Keratinocyte (primary cell): Measurements from ENCODE around the gene ADGRF1. TPM values are rescaled to one million over a fixed set of nuclear protein-coding genes. Genes with fewer than 3 reads are reported as not detected.

ENCODE experiments used
- DNase-seq: peaks from one replicate; pipeline ENCODE4 v3.0.0-alpha.2; 2011; ENCODE audit warnings: low read depth, missing footprints, low spot score
- FAIRE-seq: peaks from 2 replicates; lab custom pipeline; 2011; peaks lifted over from hg19 to GRCh38; lab: Jason Lieb, UNC
- H2AFZ ChIP-seq: 2 replicates; pipeline ENCODE4 v1.6.0; 2012; ENCODE audit warnings: low read length, control low read depth, inconsistent platforms; ENCODE audit not compliant: control insufficient read depth
- H3K27ac ChIP-seq: 2 replicates; pipeline ENCODE4 v1.5.1; 2011; ENCODE audit warnings: low read length; ENCODE audit not compliant: control insufficient read depth, insufficient read depth
- H3K27me3 ChIP-seq: 3 replicates; pipeline ENCODE4 v1.6.0; 2011; ENCODE audit warnings: low read length; ENCODE audit not compliant: control insufficient read depth, insufficient read depth; ENCODE audit errors: extremely low read depth
- H3K36me3 ChIP-seq, 2 experiments: 2 replicates in 1 of 2; 3 replicates in 1 of 2; pipeline ENCODE4 v1.5.1; 2011; ENCODE audit warnings: low read length in 2 of 2, mild to moderate bottlenecking in 1 of 2; ENCODE audit not compliant: control insufficient read depth in 2 of 2, insufficient read depth in 2 of 2; ENCODE audit errors: extremely low read depth in 1 of 2
- H3K4me1 ChIP-seq: 3 replicates; pipeline ENCODE4 v1.5.1; 2011; ENCODE audit warnings: low read length; ENCODE audit not compliant: control insufficient read depth, insufficient read depth; ENCODE audit errors: extremely low read depth
- H3K4me2 ChIP-seq: 3 replicates; pipeline ENCODE4 v1.6.0; 2011; ENCODE audit warnings: low read depth, low read length; ENCODE audit not compliant: control insufficient read depth, insufficient read depth; ENCODE audit errors: extremely low read depth
- H3K4me3 ChIP-seq, 3 experiments: fragments of 200-600 bp in 1 of 3; sonication (generic) in 1 of 3; 2 replicates in 2 of 3; 3 replicates in 1 of 3; pipeline ENCODE4 v1.5.1; 2011 to 2016; ENCODE audit warnings: low read length in 3 of 3, mild to moderate bottlenecking in 3 of 3, control low read depth in 2 of 3, inconsistent platforms in 1 of 3, low read depth in 1 of 3, mixed read lengths in 1 of 3, mixed run types in 1 of 3, moderate library complexity in 1 of 3; ENCODE audit not compliant: control insufficient read depth in 2 of 3, insufficient read depth in 2 of 3; ENCODE audit errors: extremely low read depth in 1 of 3
- H3K79me2 ChIP-seq: 2 replicates; pipeline ENCODE4 v1.6.0; 2012; ENCODE audit warnings: low read length; ENCODE audit not compliant: control insufficient read depth, insufficient read depth
- H3K9ac ChIP-seq: 3 replicates; pipeline ENCODE4 v1.6.0; 2011; ENCODE audit warnings: low read length; ENCODE audit not compliant: control insufficient read depth, insufficient read depth; ENCODE audit errors: extremely low read depth
- H3K9me1 ChIP-seq: 3 replicates; pipeline ENCODE4 v1.6.0; 2011; ENCODE audit warnings: low read length; ENCODE audit not compliant: control insufficient read depth, insufficient read depth; ENCODE audit errors: extremely low read depth
- H3K9me3 ChIP-seq: 2 replicates; pipeline ENCODE4 v1.5.1; 2012; ENCODE audit warnings: low read depth, low read length; ENCODE audit not compliant: control insufficient read depth
- H4K20me1 ChIP-seq: 3 replicates; pipeline ENCODE4 v1.6.0; 2011; ENCODE audit warnings: low read length; ENCODE audit not compliant: control insufficient read depth, insufficient read depth; ENCODE audit errors: extremely low read depth
- EZH2 ChIP-seq: IDR thresholded peaks from one replicate; pipeline ENCODE4 v1.6.1; 2012; ENCODE audit warnings: inconsistent platforms, mild to moderate bottlenecking, low read length, moderate library complexity
- dilution Hi-C: fragments of 300-500 bp; cut with MboI; formaldehyde crosslinking; loops from one replicate; pipeline ENCODE4 v1.7.0; 2020; ENCODE audit warnings: low sequenced_read_pairs; ENCODE audit not compliant: extremely low pct_ligation_motif_present
- polyA plus RNA-seq, 5 experiments: library from polyadenylated mRNA; depleted of rRNA in 3 of 5; stranded (reverse) in 3 of 5; stranded (forward) in 1 of 5; unstranded in 1 of 5; fragments of >200 nt; gene quantifications; 1 replicate in 1 of 5; 2 replicates in 3 of 5; 3 replicates in 1 of 5; pipeline versions ENCODE4 v1.2.1 to v1.2.3, GENCODE V29; 2011 to 2012; ENCODE audit warnings: missing spikeins in 2 of 5, low read depth in 1 of 5, low replicate concordance in 1 of 5
- TF ChIP-seq, protein P1 (sequence below), 3 experiments: IDR thresholded peaks in 1 of 3; conservative IDR thresholded peaks in 1 of 3; optimal IDR thresholded peaks in 1 of 3; 2 replicates in 2 of 3; 3 replicates in 1 of 3; pipeline versions ENCODE3 to v1.5.1; 2011; ENCODE audit warnings: low read length in 3 of 3, mild to moderate bottlenecking in 3 of 3, moderate library complexity in 2 of 3, control low read depth in 1 of 3, inconsistent platforms in 1 of 3; ENCODE audit not compliant: insufficient read depth in 2 of 3; ENCODE audit errors: extremely low read depth in 1 of 3

ADGRF1 gene
- polyA plus RNA-seq, 1 donor (not counting 4 experiments of a cell fraction or from before 2014, with no cell fraction given): 43.9 TPM

DNA sequence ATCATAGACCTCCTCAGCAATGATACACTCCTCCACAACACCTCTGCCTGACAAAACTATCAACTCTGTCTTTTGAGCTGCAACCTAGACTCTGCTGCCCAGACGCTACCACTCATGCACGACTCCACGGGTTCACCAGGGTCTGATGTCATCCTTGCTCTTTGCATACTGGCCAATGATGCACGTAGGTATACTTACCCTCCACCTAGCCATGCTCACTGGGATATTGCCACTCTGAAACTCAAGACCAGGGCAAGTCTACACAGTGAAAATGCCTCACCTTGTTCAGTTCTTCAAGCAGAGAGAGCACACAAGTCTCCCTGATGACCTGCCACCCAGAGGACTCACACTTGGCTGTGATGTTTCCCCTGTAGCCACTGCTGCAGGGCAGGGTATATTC lies 27.7 kb downstream of the ADGRF1 start:
- Histone ChIP-seq H3K9me1 (no peaks in the 10 kb centered on the region), H3K36me3 (peaks cover 9 to 13% of the 10 kb centered on the region in 2 experiments), H3K9me3 (no peaks in the 10 kb centered on the region), H3K4me1 (no peaks in the 10 kb centered on the region), H3K9ac (no peak overlapping the region), H3K4me2 (no peak overlapping the region), H3K27ac (no peak overlapping the region), H4K20me1 (no peaks in the 10 kb centered on the region), H3K79me2 (no peaks in the 10 kb centered on the region), H3K4me3 (no peak overlapping the region), H3K27me3 (no peaks in the 10 kb centered on the region), H2AFZ (no peak overlapping the region)
- TF ChIP-seq EZH2: no peak
- TF ChIP-seq, protein P1, sequence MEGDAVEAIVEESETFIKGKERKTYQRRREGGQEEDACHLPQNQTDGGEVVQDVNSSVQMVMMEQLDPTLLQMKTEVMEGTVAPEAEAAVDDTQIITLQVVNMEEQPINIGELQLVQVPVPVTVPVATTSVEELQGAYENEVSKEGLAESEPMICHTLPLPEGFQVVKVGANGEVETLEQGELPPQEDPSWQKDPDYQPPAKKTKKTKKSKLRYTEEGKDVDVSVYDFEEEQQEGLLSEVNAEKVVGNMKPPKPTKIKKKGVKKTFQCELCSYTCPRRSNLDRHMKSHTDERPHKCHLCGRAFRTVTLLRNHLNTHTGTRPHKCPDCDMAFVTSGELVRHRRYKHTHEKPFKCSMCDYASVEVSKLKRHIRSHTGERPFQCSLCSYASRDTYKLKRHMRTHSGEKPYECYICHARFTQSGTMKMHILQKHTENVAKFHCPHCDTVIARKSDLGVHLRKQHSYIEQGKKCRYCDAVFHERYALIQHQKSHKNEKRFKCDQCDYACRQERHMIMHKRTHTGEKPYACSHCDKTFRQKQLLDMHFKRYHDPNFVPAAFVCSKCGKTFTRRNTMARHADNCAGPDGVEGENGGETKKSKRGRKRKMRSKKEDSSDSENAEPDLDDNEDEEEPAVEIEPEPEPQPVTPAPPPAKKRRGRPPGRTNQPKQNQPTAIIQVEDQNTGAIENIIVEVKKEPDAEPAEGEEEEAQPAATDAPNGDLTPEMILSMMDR (optimal IDR thresholded peaks at IDR 0.05 in 1 of 3, IDR thresholded peaks at IDR 0.05 in 1 of 3, conservative IDR thresholded peaks at IDR 0.05 in 1 of 3; ENCODE audit: extremely low read depth in 1 of 3, insufficient read depth in 2 of 3, low read length in 3 of 3): no peak
- FAIRE-seq: no peak
- dilution Hi-C loops: no loop called here
- no peak for DNase-seq

DNA sequence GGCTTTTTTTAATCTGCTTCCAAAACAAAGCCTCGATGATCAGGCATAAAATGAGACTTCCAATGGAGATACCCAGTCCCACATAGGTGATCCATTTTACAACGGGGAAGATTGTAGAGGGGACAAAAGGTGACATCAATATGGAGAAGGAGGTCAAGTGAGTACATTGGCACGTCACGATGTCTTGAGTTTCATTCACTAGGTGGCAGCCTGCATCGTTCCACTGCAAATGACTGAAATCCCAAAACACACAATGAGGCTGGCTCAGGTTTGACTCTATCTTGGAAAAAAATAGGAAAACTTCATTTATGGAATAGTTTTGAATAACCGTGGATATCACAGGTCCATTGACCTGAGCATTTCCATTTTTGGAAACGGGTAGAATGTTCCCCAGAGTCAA lies 32.5 kb downstream of the ADGRF1 start:
- Histone ChIP-seq H4K20me1 (no peaks in the 10 kb centered on the region), H3K9me1 (no peaks in the 10 kb centered on the region), H3K4me1 (no peaks in the 10 kb centered on the region), H2AFZ (no peak overlapping the region), H3K27me3 (no peaks in the 10 kb centered on the region), H3K4me2 (no peak overlapping the region), H3K9me3 (no peaks in the 10 kb centered on the region), H3K9ac (no peak overlapping the region), H3K27ac (no peak overlapping the region), H3K79me2 (no peaks in the 10 kb centered on the region), H3K4me3 (no peak overlapping the region), H3K36me3 (peaks cover 5% of the 10 kb centered on the region in 2 experiments)
- DNase-seq (no peak), FAIRE-seq (no peak)
- dilution Hi-C loops: no loop called here
- no peak for TF ChIP-seq EZH2
- TF ChIP-seq, protein P1 (optimal IDR thresholded peaks at IDR 0.05 in 1 of 3, IDR thresholded peaks at IDR 0.05 in 1 of 3, conservative IDR thresholded peaks at IDR 0.05 in 1 of 3; ENCODE audit: extremely low read depth in 1 of 3, insufficient read depth in 2 of 3, low read length in 3 of 3): peak in 1 of 3 experiments; percentile 36
